GM21423 (cell line): ENCODE data around the gene DIAPH3.
A peak's percentile ranks its signal among the peaks of the same experiment; 100 is the strongest.

Source experiments
- ATAC-seq: cut with Tn5 transposase; IDR thresholded peaks from one replicate; pipeline ENCODE4 v1.9.1; 2021; ENCODE audit warnings: mild to moderate bottlenecking, moderate library complexity; ENCODE audit not compliant: unreplicated experiment

The DIAPH3 gene

DNA sequence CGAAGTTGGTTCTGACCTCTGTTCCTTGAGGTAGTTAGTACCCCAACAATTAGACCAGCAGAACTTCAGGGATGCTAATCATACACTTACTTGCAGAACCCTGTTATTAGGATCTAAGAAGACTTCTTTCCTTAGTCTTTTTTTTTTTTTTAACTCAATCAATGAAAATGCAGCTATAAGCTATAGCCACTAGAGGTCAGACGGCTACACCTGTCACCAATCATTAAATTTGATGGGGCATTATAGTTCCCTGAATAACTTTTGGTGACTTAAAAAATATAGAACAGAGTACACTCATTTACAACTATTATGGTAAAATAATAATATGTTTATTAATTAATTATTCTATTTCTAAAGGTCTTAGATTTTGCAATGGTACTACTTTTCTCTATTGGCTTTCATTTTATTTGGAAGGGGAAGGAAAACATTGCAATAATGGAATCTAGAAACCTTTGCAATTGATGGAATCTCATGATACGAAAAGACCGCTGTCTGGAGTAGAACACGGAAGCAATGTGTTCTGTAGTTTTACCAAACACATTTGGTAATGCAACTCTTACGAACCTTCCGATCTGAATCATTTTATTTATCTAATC is 483.2 kb downstream of the DIAPH3 start:
- no peak for ATAC-seq

- no peak for ATAC-seq
These were observed 484.5 kb downstream of the DIAPH3 start for GRCh38 chr13:59679254-59679653.

DNA sequence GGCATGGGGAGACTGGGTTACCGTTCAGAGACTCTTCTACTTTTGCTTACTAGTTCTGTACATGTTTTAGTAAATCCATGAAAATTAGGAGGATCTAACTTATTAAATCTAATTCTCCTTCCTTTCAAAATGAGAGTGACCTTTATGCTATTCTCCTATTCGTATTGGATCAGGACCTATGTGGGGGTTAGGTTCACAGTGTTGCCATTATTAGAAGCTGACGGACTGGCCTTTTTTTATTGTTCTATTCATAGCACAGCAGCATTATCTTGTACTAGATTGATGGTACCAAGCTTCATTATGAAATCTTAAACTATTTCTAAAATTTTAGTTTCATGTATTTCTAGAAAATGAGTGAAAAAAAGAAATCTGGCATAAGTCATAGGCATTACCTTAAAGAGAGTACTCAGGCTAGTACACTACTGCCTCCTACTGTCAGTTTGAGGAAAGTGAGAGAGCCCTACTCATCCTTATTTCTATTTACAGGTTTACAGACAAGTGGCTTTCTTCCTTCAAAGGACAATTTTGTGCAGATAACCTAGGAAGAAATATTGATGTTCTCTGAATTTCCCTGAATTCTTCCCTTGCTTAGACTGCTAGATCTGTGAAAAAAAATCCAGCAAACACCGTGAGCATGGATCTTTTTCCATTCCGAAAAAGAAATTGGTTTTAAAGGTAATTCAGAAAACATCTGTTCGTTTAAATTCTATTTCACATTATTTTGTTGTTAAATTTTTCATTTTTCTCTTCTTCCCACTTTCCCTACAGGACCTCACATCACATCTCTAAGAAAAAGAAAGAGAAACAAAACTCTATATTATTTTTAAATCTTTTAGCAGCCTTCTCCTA is 485.5 kb downstream of the DIAPH3 start:
- peak; percentile 65 for ATAC-seq

DNA sequence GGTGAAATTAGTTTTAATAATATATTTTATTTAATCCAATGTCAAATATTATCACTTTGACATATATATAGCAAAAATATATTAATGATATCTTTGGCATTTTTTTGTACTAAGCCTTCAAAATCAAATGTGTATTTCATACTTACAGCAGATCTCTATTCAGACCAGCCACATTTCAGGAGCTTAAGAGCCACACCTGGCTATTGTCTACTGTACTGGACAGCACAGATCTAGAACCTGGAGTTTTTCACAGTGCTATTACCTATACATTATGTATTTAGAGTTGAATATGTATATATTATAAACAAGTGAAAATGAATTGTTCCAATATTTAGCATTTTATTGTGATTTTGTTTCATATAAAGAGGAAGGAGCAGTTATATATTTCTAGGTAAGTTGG is 486.3 kb downstream of the DIAPH3 start:
- no peak for ATAC-seq

DNA sequence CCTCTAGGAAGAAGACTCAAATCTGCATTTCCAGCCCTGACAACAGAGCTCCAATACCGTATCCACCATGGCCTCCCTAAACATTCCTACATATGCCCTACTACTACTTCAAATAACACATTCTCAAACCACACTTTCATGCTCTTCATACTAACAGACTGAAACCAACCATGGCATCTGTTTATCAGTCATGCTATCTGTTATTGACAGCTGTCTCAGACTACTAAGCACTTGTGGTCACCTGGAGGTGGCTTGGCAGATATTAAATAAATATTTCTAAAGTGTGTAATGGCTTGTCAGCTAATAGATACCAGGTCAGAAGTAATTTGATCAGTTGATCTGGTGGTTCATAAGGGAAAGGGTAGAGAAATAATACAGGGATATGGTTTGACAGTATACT is 489.1 kb downstream of the DIAPH3 start:
- ATAC-seq: peak; percentile 44

DNA sequence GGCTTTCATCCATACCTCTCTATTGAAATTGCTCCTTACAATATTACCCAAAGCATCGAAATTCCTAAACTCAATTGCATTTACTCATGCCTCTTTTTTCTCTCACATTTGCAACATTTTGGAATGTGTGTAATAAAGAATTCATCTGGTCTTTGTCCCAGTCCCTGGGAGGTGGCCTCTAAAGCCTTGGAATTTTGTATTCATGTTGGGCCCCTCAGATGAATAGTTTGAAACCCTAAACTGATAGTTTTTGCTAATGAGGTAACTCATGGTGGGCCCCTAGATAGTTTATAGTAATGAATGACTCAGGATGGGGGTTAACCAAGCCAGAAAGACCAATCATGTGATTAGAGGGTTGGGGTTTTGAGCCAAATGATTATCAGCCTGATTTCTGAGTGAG is 490.4 kb downstream of the DIAPH3 start:
- ATAC-seq: no peak

- peak; percentile 49 for ATAC-seq
These were observed 491.3 kb downstream of the DIAPH3 start for GRCh38 chr13:59672445-59672844.

- ATAC-seq: no peak
These were observed 491.8 kb downstream of the DIAPH3 start for GRCh38 chr13:59671881-59672280.

DNA sequence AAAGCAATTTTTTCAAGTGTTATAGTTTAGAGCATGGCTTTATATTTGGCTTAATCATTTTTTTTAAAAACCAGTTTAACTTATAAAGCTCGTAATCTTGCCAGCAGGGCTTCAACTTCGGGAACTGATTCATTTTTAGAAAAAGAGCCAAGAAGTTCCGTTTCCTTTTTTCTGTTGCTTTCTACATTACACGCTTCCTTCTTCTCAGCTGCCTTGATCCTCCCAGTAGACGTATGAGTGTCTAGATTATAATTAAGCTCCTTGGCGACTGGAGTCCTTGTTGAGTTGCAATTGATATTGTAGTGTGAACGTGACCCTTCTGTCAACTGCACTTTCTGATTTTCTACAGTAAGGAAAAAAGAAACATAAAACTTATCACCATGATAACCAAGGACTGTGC is 497.2 kb downstream of the DIAPH3 start:
- ATAC-seq: peak; percentile 76

DNA sequence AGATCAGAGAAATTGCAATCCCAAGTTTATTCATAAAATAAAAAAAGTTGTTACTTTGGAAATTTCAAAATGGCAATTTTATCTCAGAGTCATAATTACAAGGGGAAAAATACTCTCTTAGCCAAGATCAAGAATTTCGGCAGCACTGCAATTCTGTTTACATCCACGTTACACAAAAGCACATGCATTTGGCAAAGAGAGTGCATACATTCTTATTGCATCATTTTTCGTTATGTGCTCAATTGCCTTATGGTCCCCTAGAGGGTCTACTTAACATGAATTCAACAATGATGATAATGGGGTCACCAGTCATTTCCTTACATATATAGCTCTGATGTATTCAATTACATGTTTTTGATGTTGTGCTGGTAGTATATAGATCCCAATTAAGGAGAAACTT is 498.0 kb downstream of the DIAPH3 start:
- no peak for ATAC-seq

GRCh38 chr13:59665184-59665583 is 498.5 kb downstream of the DIAPH3 start:
- no peak for ATAC-seq

DNA sequence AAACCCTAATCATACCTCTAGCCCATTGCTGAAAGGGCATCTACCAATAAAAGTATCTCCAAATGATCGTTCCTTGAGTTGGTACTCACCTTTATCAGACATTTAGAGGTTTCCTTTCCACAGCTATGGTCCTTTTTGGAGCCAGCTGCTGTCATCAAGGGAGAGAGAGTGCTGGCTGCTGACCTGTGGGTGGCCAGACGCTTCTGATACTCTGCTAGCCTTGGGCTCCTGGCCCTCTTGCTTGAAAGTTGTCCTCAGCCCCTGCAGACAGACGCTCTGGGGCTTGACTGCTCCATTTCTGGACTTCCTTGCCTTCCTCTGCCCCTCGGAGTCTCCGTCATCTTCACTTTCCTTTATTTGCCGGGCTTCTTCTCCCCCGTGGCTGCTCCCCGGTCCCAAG is 499.1 kb downstream of the DIAPH3 start:
- no peak for ATAC-seq

- ATAC-seq: no peak
These were observed 500.0 kb downstream of the DIAPH3 start for GRCh38 chr13:59663707-59664106.

GRCh38 chr13:59660582-59660981 is 503.1 kb downstream of the DIAPH3 start:
- ATAC-seq: no peak

- no peak for ATAC-seq
These were observed 503.7 kb downstream of the DIAPH3 start for GRCh38 chr13:59659981-59660380.

DNA sequence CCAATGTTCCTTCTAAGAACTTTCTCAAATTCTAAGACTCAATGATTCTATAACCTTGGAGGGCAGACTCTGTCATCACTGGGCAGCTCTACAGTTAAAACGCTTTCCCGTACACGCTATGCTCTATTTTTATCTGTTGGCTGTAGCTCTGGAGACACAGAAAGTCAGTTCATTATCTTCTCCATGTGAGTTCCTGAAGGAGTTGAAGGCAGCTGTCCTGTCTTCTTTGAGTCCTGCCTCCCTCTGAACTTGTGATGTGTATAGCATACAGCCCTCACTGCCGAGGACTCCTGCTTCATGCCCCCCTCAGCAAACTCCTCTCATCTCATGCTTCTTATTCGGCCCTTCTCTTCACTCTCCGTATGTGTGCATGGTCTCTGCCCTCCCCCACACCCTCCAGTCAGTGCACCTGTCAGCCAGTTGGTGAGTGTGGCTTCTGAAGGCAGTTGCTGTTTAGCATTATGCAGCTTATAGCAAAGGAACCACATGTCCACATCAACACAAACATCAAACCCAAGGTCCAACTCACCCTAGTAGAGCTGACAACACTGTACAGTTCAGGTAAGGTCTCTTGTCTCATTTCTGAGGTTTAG is 504.9 kb downstream of the DIAPH3 start:
- ATAC-seq: no peak

DNA sequence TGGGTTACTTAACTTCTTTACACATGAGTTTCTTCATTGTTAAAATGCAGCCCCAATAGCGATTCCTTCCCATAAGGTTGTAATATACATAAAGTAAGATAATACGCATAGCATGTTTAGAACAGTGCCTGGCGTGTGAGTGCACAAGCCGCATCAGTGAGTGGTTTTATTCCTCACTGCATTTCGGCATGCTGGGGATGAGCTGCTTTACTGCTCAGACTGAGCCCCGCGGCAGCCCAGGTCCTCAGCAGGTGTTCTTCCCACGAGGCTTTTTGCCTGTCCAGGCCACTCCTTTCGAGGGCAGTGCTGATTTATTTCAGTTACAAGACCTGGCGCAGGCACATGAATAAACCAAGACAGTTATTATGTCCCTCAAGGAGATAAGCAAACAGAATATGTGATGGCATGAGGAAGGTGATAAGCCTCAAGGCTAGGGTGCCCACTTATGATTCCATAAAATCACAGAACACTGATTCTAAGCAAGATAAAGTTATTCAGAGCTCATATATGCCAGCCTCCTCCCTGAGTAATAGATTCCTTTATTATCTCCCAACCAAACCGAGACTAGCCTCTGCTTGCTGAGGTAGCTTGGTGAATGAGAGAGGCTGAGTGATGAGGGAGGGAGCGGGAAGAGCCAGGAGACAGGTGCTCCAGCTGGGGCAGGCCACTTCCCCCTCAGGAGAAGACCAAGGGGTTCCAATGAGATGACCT is 505.5 kb downstream of the DIAPH3 start:
- ATAC-seq: no peak

GRCh38 chr13:59653916-59654315 is 509.8 kb downstream of the DIAPH3 start:
- no peak for ATAC-seq

- no peak for ATAC-seq
These were observed 512.2 kb downstream of the DIAPH3 start for GRCh38 chr13:59651479-59651878.

GRCh38 chr13:59643906-59644626 is 519.7 kb downstream of the DIAPH3 start:
- ATAC-seq: no peak

DNA sequence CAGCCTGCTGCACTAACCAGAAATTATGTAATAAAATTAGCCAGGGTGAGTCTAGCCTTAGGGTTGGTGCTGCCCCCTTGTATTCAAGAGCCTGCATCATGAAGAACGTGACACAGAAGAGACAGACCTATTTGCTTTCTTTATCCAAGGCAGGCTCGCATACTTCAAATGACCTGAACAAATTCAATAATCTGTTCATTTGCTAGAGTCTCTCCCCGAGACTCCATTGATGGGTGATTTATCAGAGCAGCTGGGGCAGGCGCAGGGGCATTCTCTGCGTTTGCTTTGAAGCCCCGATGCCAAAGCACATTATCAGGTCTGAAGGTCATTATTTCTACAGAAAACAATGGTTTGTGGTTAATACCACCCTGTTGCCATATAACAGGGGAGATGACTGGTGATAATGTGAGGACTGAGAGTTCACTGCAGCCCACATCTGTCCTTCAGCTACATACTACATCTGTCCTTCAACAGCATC is 520.3 kb downstream of the DIAPH3 start:
- no peak for ATAC-seq
